Neural cell (in vitro differentiated cells): ENCODE data around the gene ROBO1. TPM values are rescaled to one million over a fixed set of nuclear protein-coding genes. Genes with fewer than 3 reads are reported as not detected.

Experiments used
- H2AFZ ChIP-seq: fragments of 200-600, 300-800 bp; sonication (generic), shearing (Covaris generic); 2 replicates; pipeline ENCODE4 v1.6.0; 2014; ENCODE audit warnings: low read depth, mild to moderate bottlenecking, antibody characterized with exemption, low read length, moderate library complexity
- H3F3A ChIP-seq: fragments of 200-600 bp; shearing (Covaris generic); 2 replicates; pipeline ENCODE4 v1.6.1; 2016; ENCODE audit warnings: mild to moderate bottlenecking, moderate library complexity, mixed read lengths, antibody characterized with exemption, low read length; ENCODE audit not compliant: insufficient read depth, poor library complexity, severe bottlenecking
- H3K27ac ChIP-seq: fragments of 200-600, 300-800 bp; sonication (generic), shearing (Covaris generic); 2 replicates; pipeline ENCODE4 v1.5.1; 2014; ENCODE audit warnings: mild to moderate bottlenecking, low read length, moderate library complexity
- H3K27me3 ChIP-seq: fragments of 300-800, 200-600 bp; sonication (generic), shearing (Covaris generic); 2 replicates; pipeline ENCODE4 v1.6.0; 2014; ENCODE audit warnings: mild to moderate bottlenecking, low read depth, low read length, moderate library complexity; ENCODE audit not compliant: insufficient read depth
- H3K36me3 ChIP-seq: fragments of 300-800, 200-600 bp; sonication (generic), shearing (Covaris generic); 2 replicates; pipeline ENCODE4 v1.5.1; 2014; ENCODE audit warnings: mild to moderate bottlenecking, antibody characterized with exemption, low read length, moderate library complexity; ENCODE audit not compliant: insufficient read depth
- H3K4me2 ChIP-seq: fragments of 300-800, 200-600 bp; sonication (generic), shearing (Covaris generic); 2 replicates; pipeline ENCODE4 v1.6.0; 2014; ENCODE audit warnings: mild to moderate bottlenecking, low read length
- H3K4me3 ChIP-seq: fragments of 300-800, 200-600 bp; sonication (generic), shearing (Covaris generic); 2 replicates; pipeline ENCODE4 v1.5.1; 2014; ENCODE audit warnings: mild to moderate bottlenecking, low read length, moderate library complexity
- H3K79me2 ChIP-seq: fragments of 200-600 bp; shearing (Covaris generic); replicated peaks from 2 replicates; pipeline ENCODE4 v1.6.0; 2014; ENCODE audit warnings: mild to moderate bottlenecking, low read length, moderate library complexity; ENCODE audit not compliant: insufficient read depth
- H3K9ac ChIP-seq: fragments of 300-800, 200-600 bp; sonication (generic), shearing (Covaris generic); 2 replicates; pipeline ENCODE4 v1.6.1; 2016; ENCODE audit warnings: mild to moderate bottlenecking, low read length, mixed read lengths
- H3K9me2 ChIP-seq: fragments of 200-600 bp; shearing (Covaris generic); 2 replicates; pipeline ENCODE4 v1.6.1; 2016; ENCODE audit warnings: mild to moderate bottlenecking, low read length, mixed read lengths; ENCODE audit not compliant: insufficient read depth
- H3K9me3 ChIP-seq: fragments of 200-600, 300-800 bp; sonication (generic), shearing (Covaris generic); 2 replicates; pipeline ENCODE4 v1.6.1; 2016; ENCODE audit warnings: mild to moderate bottlenecking, mixed run types, low read length, moderate library complexity, mixed read lengths
- H4K20me1 ChIP-seq: fragments of 200-600 bp; shearing (Covaris generic); 2 replicates; pipeline ENCODE4 v1.6.1; 2016; ENCODE audit warnings: mild to moderate bottlenecking, mixed run types; ENCODE audit not compliant: insufficient read depth
- EP300 ChIP-seq: fragments of 450-650 bp; conservative IDR thresholded peaks from 2 replicates; pipeline ENCODE4 v1.6.1; 2014; ENCODE audit warnings: antibody characterized with exemption, mild to moderate bottlenecking, moderate library complexity; ENCODE audit not compliant: poor library complexity, severe bottlenecking
- EZH2 ChIP-seq: fragments of 200-600, 300-800 bp; shearing (Covaris generic), sonication (generic); IDR thresholded peaks from 2 replicates; pipeline ENCODE4 v1.6.1; 2014; ENCODE audit warnings: antibody characterized with exemption, low read length, borderline replicate concordance, mild to moderate bottlenecking; ENCODE audit not compliant: insufficient read depth, poor library complexity, severe bottlenecking
- MXI1 ChIP-seq: fragments of 450-650 bp; conservative IDR thresholded peaks from 2 replicates; pipeline ENCODE4 v1.6.1; 2014; ENCODE audit warnings: antibody characterized with exemption, mild to moderate bottlenecking; ENCODE audit not compliant: poor library complexity, severe bottlenecking
- POLR2AphosphoS5 ChIP-seq: IDR thresholded peaks from 2 replicates; pipeline ENCODE4 v1.6.1; 2012
- RAD21 ChIP-seq: fragments of 450-650 bp; conservative IDR thresholded peaks from 2 replicates; pipeline ENCODE4 v1.6.1; 2014; ENCODE audit warnings: antibody characterized with exemption, mild to moderate bottlenecking, moderate library complexity
- REST ChIP-seq: IDR thresholded peaks from 2 replicates; pipeline ENCODE4 v1.6.1; 2012; ENCODE audit warnings: borderline replicate concordance
- SMC3 ChIP-seq: fragments of 450-650 bp; conservative IDR thresholded peaks from 2 replicates; pipeline ENCODE4 v1.6.1; 2014; ENCODE audit warnings: antibody characterized with exemption, mild to moderate bottlenecking, moderate library complexity; ENCODE audit not compliant: poor library complexity
- TAF1 ChIP-seq: IDR thresholded peaks from 2 replicates; pipeline ENCODE4 v1.6.1; 2012; ENCODE audit warnings: low read depth
- polyA plus RNA-seq: library from polyadenylated mRNA; depleted of rRNA; stranded (reverse); fragments of >200 nt; gene quantifications from 2 replicates; pipeline ENCODE4 v1.2.3, GENCODE V29; 2014
- TF ChIP-seq, protein P1 (sequence below): fragments of 450-650 bp; IDR thresholded peaks from 2 replicates; pipeline ENCODE4 v1.5.1; 2014; ENCODE audit warnings: antibody characterized with exemption, mild to moderate bottlenecking, moderate library complexity; ENCODE audit not compliant: poor library complexity, severe bottlenecking

Gene ROBO1
- polyA plus RNA-seq, 1 donor from 2014 or later, result 183 TPM

- Histone ChIP-seq H3K9me2 (no peaks in the 10 kb centered on the region), H3K27me3 (no peaks in the 10 kb centered on the region), H3F3A (no peaks in the 10 kb centered on the region), H3K79me2 (no peaks in the 10 kb centered on the region), H3K9me3 (peaks cover 5% of the 10 kb centered on the region), H2AFZ (no peak overlapping the region), H3K9ac (no peak overlapping the region), H4K20me1 (no peaks in the 10 kb centered on the region), H3K36me3 (no peaks in the 10 kb centered on the region), H3K4me3 (no peak overlapping the region), H3K27ac (no peak overlapping the region), H3K4me2 (no peak overlapping the region)
- TF ChIP-seq REST (no peak), RAD21 (no peak), EZH2 (no peak), EP300 (no peak), TAF1 (no peak), SMC3 (no peak)
- TF ChIP-seq, protein P1, sequence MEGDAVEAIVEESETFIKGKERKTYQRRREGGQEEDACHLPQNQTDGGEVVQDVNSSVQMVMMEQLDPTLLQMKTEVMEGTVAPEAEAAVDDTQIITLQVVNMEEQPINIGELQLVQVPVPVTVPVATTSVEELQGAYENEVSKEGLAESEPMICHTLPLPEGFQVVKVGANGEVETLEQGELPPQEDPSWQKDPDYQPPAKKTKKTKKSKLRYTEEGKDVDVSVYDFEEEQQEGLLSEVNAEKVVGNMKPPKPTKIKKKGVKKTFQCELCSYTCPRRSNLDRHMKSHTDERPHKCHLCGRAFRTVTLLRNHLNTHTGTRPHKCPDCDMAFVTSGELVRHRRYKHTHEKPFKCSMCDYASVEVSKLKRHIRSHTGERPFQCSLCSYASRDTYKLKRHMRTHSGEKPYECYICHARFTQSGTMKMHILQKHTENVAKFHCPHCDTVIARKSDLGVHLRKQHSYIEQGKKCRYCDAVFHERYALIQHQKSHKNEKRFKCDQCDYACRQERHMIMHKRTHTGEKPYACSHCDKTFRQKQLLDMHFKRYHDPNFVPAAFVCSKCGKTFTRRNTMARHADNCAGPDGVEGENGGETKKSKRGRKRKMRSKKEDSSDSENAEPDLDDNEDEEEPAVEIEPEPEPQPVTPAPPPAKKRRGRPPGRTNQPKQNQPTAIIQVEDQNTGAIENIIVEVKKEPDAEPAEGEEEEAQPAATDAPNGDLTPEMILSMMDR, result no peak
Measured at GRCh38 chr3:79367066-79367465, 400.7 kb downstream of the ROBO1 start.

- H3F3A ChIP-seq, result no peaks in the 10 kb centered on the region
- H3K27ac ChIP-seq, result no peak overlapping the region
- H3K27me3 ChIP-seq, result no peaks in the 10 kb centered on the region
- no peaks in the 10 kb centered on the region for H3K79me2 ChIP-seq
- no peaks in the 10 kb centered on the region for H3K36me3 ChIP-seq
- no peak overlapping the region for H2AFZ ChIP-seq
- H3K4me3 ChIP-seq, result no peak overlapping the region
- H3K9me2 ChIP-seq, result no peaks in the 10 kb centered on the region
- H3K9me3 ChIP-seq, result no peaks in the 10 kb centered on the region
- no peaks in the 10 kb centered on the region for H4K20me1 ChIP-seq
- no peak overlapping the region for H3K4me2 ChIP-seq
- TF ChIP-seq EP300 (no peak), EZH2 (no peak), TAF1 (no peak), POLR2AphosphoS5 (no peak)
- H3K9ac ChIP-seq, result no peak overlapping the region
Measured at GRCh38 chr3:79366414-79366813, 401.4 kb downstream of the ROBO1 start.

DNA sequence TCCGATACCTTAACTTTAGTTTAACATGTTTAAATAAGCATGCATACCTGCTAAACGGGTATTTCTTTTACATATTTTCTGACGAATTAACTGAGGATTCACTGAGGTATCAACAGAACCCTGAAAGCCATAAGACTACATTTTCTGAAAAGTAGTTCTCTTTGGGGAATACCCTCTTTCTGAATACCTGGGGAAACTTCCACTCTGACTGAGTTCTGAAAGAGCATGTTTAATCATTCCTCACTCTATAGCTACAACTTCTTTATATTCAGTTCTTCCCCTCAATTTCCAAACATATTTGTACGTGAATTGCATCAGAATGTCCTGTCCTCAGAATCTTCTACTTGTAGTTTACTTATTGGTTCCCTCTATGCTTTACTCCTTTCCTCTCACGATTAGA lies 403.0 kb downstream of the ROBO1 start:
- no peak for TF ChIP-seq MXI1
- no peak for TF ChIP-seq EZH2
- no peak for TF ChIP-seq SMC3
- TF ChIP-seq POLR2AphosphoS5, result no peak
- TF ChIP-seq TAF1, result no peak
- TF ChIP-seq RAD21, result no peak
- no peak for TF ChIP-seq EP300
- TF ChIP-seq, protein P1, result no peak

More for the DNA sequence above, 403.0 kb downstream of the ROBO1 start:
- peaks cover 3% of the 10 kb centered on the region for H3F3A ChIP-seq
- no peaks in the 10 kb centered on the region for H4K20me1 ChIP-seq
- no peaks in the 10 kb centered on the region for H3K79me2 ChIP-seq
- H3K9me2 ChIP-seq, result no peaks in the 10 kb centered on the region
- H3K4me3 ChIP-seq, result no peak overlapping the region
- H3K9me3 ChIP-seq, result no peaks in the 10 kb centered on the region
- H3K4me2 ChIP-seq, result no peak overlapping the region
- H3K27me3 ChIP-seq, result no peaks in the 10 kb centered on the region
- H3K27ac ChIP-seq, result no peak overlapping the region
- no peak overlapping the region for H2AFZ ChIP-seq
- no peak overlapping the region for H3K9ac ChIP-seq
- H3K36me3 ChIP-seq, result no peaks in the 10 kb centered on the region
